Hepatocyte (in vitro differentiated cells): Measurements from ENCODE around the gene GALNT5. TPM values are rescaled to one million over a fixed set of nuclear protein-coding genes. Genes with fewer than 3 reads are reported as not detected.

Source experiments
- DNase-seq: peaks from one replicate; pipeline ENCODE4 v3.0.0-alpha.2; 2016; ENCODE audit warnings: low spot score
- H2AFZ ChIP-seq: fragments of 200-600 bp; sonication (generic); 2 replicates; pipeline ENCODE4 v1.6.0; 2016; ENCODE audit warnings: antibody characterized with exemption, mild to moderate bottlenecking
- H3K27ac ChIP-seq: fragments of 200-600 bp; sonication (generic); 2 replicates; pipeline ENCODE4 v1.5.1; 2016; ENCODE audit warnings: mild to moderate bottlenecking
- H3K27me3 ChIP-seq: fragments of 200-600 bp; sonication (generic); 2 replicates; pipeline ENCODE4 v1.6.1; 2016
- H3K36me3 ChIP-seq: fragments of 200-600 bp; sonication (generic); replicated peaks from 2 replicates; pipeline ENCODE4 v1.5.1; 2016; ENCODE audit warnings: low read depth; ENCODE audit not compliant: insufficient read depth
- H3K4me1 ChIP-seq: fragments of 200-600 bp; sonication (generic); 2 replicates; pipeline ENCODE4 v1.5.1; 2016; ENCODE audit warnings: mild to moderate bottlenecking, moderate library complexity; ENCODE audit not compliant: insufficient read depth
- H3K4me2 ChIP-seq: fragments of 200-600 bp; sonication (generic); 2 replicates; pipeline ENCODE4 v1.6.0; 2016
- H3K4me3 ChIP-seq: fragments of 200-600 bp; sonication (generic); 2 replicates; pipeline ENCODE4 v1.5.1; 2016; ENCODE audit warnings: mild to moderate bottlenecking
- H3K79me2 ChIP-seq: fragments of 200-600 bp; sonication (generic); 2 replicates; pipeline ENCODE4 v1.6.0; 2017; ENCODE audit warnings: mild to moderate bottlenecking
- H3K9me2 ChIP-seq: fragments of 200-600 bp; sonication (generic); replicated peaks from 2 replicates; pipeline ENCODE4 v1.6.0; 2017; ENCODE audit warnings: mild to moderate bottlenecking; ENCODE audit not compliant: insufficient read depth
- H3K9me3 ChIP-seq: fragments of 200-600 bp; sonication (generic); 2 replicates; pipeline ENCODE4 v1.5.1; 2016; ENCODE audit warnings: low read depth, mild to moderate bottlenecking
- H4K20me1 ChIP-seq: fragments of 200-600 bp; sonication (generic); 2 replicates; pipeline ENCODE4 v1.6.0; 2016; ENCODE audit warnings: mild to moderate bottlenecking; ENCODE audit not compliant: insufficient read depth, poor library complexity, severe bottlenecking
- CTCF ChIP-seq: fragments of 200-600 bp; sonication (generic); IDR thresholded peaks from 2 replicates; pipeline ENCODE4 v1.5.1; 2016; ENCODE audit warnings: antibody characterized with exemption, mild to moderate bottlenecking; ENCODE audit not compliant: poor library complexity
- EZH2 ChIP-seq: fragments of 200-600 bp; sonication (generic); IDR thresholded peaks from 2 replicates; pipeline ENCODE4 v1.6.1; 2016; ENCODE audit warnings: antibody characterized with exemption, mild to moderate bottlenecking, borderline replicate concordance
- EZH2phosphoT487 ChIP-seq: fragments of 200-600 bp; sonication (generic); IDR thresholded peaks from one replicate; pipeline ENCODE4 v1.6.1; 2018; ENCODE audit warnings: antibody characterized with exemption, mild to moderate bottlenecking, low read depth, moderate library complexity; ENCODE audit not compliant: unreplicated experiment, severe bottlenecking
- WGBS: methylation state at CpG from one replicate; pipeline ENCODE4 v1.1.6; 2016; ENCODE audit warnings: low lambda C conversion rate; ENCODE audit errors: missing lambda C conversion rate; 5-methylcytosine and 5-hydroxymethylcytosine counted together
- polyA plus RNA-seq: library from polyadenylated mRNA; unstranded; fragments of >200 nt; fragmentation: Nextera tagmentation; extraction: Ambion mirVana; gene quantifications from 2 replicates; pipeline ENCODE4 v1.2.1, GENCODE V29; 2016
- total RNA-seq: library from RNA; depleted of rRNA; stranded (reverse); fragments of >200 nt; gene quantifications from 2 replicates; pipeline ENCODE4 v1.2.3, GENCODE V29; 2014

GALNT5 gene
- total and polyA plus RNA-seq, 2 experiments from 2014 or later = 6.0 to 16.3 TPM

GRCh38 chr2:157334797-157335196, 77.3 kb downstream of the GALNT5 start:
- Histone ChIP-seq H3K36me3 (no peaks in the 10 kb centered on the region), H3K4me2 (no peak overlapping the region), H3K4me3 (no peak overlapping the region), H2AFZ (no peak overlapping the region), H3K9me2 (no peaks in the 10 kb centered on the region), H3K27ac (no peak overlapping the region), H3K79me2 (no peaks in the 10 kb centered on the region), H3K27me3 (no peaks in the 10 kb centered on the region), H4K20me1 (no peaks in the 10 kb centered on the region), H3K9me3 (no peaks in the 10 kb centered on the region), H3K4me1 (no peaks in the 10 kb centered on the region)
- DNase-seq = no peak
- WGBS = 88% methylated on average over 3 of the region's 3 CpGs
- TF ChIP-seq CTCF (no peak), EZH2 (no peak), EZH2phosphoT487 (no peak)

- H2AFZ ChIP-seq = no peak overlapping the region
- no peaks in the 10 kb centered on the region for H3K9me3 ChIP-seq
- H3K27ac ChIP-seq = no peak overlapping the region
- H3K4me1 ChIP-seq = no peaks in the 10 kb centered on the region
- H3K4me3 ChIP-seq = no peak overlapping the region
- H3K9me2 ChIP-seq = no peaks in the 10 kb centered on the region
- no peaks in the 10 kb centered on the region for H3K27me3 ChIP-seq
- H4K20me1 ChIP-seq = no peaks in the 10 kb centered on the region
- no peaks in the 10 kb centered on the region for H3K36me3 ChIP-seq
- no peak overlapping the region for H3K4me2 ChIP-seq
- no peak for TF ChIP-seq EZH2
- TF ChIP-seq CTCF = peak; percentile 61
- WGBS = 40% methylated on average over 8 of the region's 8 CpGs
- H3K79me2 ChIP-seq = no peaks in the 10 kb centered on the region
- peak; percentile 53 for DNase-seq
These were observed 78.9 kb downstream of the GALNT5 start for GRCh38 chr2:157336137-157337010.

GRCh38 chr2:157337978-157338377, 80.5 kb downstream of the GALNT5 start:
- H3K79me2 ChIP-seq = no peaks in the 10 kb centered on the region
- no peaks in the 10 kb centered on the region for H3K9me2 ChIP-seq
- no peak overlapping the region for H2AFZ ChIP-seq
- H3K4me2 ChIP-seq = no peak overlapping the region
- H3K27me3 ChIP-seq = no peaks in the 10 kb centered on the region
- no peaks in the 10 kb centered on the region for H3K4me1 ChIP-seq
- TF ChIP-seq CTCF (no peak), EZH2phosphoT487 (no peak), EZH2 (no peak)
- H3K9me3 ChIP-seq = no peaks in the 10 kb centered on the region
- H4K20me1 ChIP-seq = no peaks in the 10 kb centered on the region
- WGBS = 73% methylated on average over 3 of the region's 3 CpGs
- no peak overlapping the region for H3K4me3 ChIP-seq
- H3K27ac ChIP-seq = no peak overlapping the region
- DNase-seq = no peak
- H3K36me3 ChIP-seq = no peaks in the 10 kb centered on the region
